HL-60 (cell line): ENCODE measurements around the gene TIMP3.

Experiments used
- GABPA ChIP-seq: IDR thresholded peaks from 2 replicates; pipeline ENCODE4 v1.6.1; 2012; ENCODE audit warnings: low read depth
- POLR2AphosphoS5 ChIP-seq: IDR thresholded peaks from 2 replicates; pipeline ENCODE4 v1.6.1; 2012; ENCODE audit warnings: low read depth
- SPI1 ChIP-seq: IDR thresholded peaks from 2 replicates; pipeline ENCODE4 v1.6.1; 2012; ENCODE audit warnings: low read depth, mild to moderate bottlenecking, borderline replicate concordance
- TF ChIP-seq, protein P1 (sequence below): IDR thresholded peaks from 2 replicates; pipeline ENCODE4 v1.6.1; 2012; ENCODE audit warnings: low read depth; ENCODE audit not compliant: insufficient replicate concordance
- TF ChIP-seq, protein P2 (sequence below): IDR thresholded peaks from one replicate; pipeline ENCODE4 v1.5.1; 2011; ENCODE audit warnings: low read length, control low read depth, inconsistent platforms; ENCODE audit not compliant: insufficient read depth

DNA sequence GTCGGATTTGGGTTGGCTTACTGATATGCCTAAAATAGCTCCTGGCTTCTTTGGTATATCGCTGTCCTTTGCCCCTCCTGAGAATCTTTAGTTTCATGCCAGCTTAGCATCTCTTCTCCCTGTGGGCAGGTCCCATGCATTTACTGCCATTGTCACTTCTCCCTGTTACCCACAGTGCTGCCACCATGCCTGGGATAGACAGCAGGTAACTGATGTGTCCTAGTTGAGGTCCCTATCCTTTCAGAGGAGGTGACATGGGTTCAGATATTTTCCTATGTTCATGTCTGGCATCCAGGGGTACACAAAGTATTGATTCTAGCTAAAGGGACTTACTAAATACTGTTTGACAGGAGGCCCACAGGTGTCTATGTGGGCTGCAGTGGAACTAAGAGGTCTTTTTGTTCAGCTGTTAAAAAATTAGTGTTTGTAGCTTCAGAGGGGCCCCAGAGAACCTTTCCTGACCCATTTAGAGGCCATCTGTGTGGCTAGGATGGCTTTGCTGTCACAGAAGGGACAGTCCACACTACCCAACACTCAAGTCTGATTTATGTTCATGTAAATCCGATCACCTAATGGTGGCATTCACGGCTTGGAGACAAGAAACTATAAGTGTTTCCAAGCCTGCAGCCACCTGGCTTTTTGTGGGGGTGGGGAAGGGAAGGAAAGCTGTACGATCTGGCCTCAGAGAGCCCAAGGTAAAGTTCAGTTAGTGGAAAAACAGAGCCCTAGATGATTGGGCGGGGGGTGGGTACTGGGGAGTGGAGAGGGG lies 8.5 kb downstream of the TIMP3 start:
- TF ChIP-seq, protein P1, sequence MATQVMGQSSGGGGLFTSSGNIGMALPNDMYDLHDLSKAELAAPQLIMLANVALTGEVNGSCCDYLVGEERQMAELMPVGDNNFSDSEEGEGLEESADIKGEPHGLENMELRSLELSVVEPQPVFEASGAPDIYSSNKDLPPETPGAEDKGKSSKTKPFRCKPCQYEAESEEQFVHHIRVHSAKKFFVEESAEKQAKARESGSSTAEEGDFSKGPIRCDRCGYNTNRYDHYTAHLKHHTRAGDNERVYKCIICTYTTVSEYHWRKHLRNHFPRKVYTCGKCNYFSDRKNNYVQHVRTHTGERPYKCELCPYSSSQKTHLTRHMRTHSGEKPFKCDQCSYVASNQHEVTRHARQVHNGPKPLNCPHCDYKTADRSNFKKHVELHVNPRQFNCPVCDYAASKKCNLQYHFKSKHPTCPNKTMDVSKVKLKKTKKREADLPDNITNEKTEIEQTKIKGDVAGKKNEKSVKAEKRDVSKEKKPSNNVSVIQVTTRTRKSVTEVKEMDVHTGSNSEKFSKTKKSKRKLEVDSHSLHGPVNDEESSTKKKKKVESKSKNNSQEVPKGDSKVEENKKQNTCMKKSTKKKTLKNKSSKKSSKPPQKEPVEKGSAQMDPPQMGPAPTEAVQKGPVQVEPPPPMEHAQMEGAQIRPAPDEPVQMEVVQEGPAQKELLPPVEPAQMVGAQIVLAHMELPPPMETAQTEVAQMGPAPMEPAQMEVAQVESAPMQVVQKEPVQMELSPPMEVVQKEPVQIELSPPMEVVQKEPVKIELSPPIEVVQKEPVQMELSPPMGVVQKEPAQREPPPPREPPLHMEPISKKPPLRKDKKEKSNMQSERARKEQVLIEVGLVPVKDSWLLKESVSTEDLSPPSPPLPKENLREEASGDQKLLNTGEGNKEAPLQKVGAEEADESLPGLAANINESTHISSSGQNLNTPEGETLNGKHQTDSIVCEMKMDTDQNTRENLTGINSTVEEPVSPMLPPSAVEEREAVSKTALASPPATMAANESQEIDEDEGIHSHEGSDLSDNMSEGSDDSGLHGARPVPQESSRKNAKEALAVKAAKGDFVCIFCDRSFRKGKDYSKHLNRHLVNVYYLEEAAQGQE: no peak
- no peak for TF ChIP-seq POLR2AphosphoS5
- TF ChIP-seq, protein P2, sequence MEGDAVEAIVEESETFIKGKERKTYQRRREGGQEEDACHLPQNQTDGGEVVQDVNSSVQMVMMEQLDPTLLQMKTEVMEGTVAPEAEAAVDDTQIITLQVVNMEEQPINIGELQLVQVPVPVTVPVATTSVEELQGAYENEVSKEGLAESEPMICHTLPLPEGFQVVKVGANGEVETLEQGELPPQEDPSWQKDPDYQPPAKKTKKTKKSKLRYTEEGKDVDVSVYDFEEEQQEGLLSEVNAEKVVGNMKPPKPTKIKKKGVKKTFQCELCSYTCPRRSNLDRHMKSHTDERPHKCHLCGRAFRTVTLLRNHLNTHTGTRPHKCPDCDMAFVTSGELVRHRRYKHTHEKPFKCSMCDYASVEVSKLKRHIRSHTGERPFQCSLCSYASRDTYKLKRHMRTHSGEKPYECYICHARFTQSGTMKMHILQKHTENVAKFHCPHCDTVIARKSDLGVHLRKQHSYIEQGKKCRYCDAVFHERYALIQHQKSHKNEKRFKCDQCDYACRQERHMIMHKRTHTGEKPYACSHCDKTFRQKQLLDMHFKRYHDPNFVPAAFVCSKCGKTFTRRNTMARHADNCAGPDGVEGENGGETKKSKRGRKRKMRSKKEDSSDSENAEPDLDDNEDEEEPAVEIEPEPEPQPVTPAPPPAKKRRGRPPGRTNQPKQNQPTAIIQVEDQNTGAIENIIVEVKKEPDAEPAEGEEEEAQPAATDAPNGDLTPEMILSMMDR: no peak
- no peak for TF ChIP-seq SPI1
- TF ChIP-seq GABPA: no peak
